CD4-positive, alpha-beta T cell treated with Interferon alpha-2 for 1 hour (primary cell): ENCODE data around the gene SFTPA2.
"Not testable (repeated sequence)": the region's sequence is repeated elsewhere in the genome, so short reads cannot be mapped to it uniquely, and the experiment has no call there.

Experiments used
- DNase-seq, 2 donors: peaks; one replicate each; pipeline ENCODE4 v3.0.0-alpha.2; 2020 to 2022

Gene SFTPA2

DNA sequence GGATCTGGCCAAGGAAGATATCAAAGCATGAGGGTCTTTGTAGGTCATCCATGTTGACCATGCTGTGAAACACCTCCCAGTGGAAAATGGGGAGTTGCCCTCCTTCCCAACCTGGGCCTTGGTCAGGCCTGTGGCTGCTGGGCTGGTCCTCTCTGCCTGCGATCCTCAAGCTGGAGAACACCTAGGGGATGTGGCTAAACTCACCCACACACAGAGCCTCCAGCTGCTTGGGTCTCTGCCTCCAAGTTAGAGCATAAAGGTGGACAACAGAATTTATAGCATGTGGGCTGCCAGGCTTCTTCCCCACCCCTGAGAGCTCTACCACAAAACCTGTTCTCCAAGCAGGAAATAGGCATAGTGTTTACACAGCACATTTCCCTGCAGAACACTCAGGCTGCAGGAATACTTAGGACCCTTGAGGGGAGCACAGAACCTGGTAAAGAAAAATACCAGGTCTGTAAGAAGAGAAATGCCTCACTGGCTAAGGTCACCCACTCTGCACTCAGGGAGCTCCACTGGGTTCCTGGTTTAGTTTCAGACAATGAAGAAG lies at the start of gene SFTPA2:
SFTPA2 (minus strand) TSS at position 248 of the 550 bp plus-strand sequence. CDS start 924 bp downstream, outside the sequence.
- no peak for DNase-seq

DNA sequence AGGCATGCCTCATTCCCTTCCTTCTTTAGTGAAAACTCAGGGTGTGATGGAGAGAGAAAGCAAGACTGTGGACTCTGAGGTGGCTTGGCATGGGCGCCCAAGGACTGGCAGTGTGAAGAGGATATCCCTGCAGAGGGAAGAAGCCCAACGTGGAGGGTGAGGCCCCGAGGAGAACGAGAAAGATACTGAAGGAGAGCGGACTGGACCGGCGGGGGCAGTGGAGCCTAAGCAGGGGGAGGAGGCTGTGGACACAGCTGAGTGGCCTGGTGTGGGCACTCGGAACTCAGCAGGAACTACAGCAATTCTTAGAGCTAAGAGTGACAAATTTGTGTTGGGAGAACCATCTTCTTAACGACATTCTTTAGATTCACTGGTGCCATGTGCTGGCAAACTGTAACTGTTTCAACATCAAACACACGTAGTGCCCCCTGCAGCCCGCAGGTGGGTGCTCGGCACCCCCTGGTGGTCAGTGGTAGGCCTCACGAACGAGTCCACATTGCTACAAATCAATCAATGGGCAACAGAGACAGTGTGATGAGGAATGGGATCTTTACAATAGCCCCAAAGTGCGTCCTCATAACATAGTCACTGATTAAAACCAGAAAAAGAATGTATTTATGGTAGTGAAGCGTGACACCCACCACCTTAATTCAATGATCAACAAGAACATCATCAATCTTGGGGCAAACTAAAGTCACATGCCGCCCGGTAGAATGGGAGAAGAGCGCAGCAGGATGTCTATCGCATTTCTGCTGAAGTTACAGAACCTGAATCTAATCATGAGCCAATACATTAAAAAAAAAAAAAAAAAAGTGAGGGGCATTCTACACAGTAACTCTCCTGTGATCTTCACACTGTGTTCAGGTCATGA lies 48.5 kb upstream of the SFTPA2 start:
- DNase-seq = peak in 1 of 2 donors; percentile 34

- no peak for DNase-seq
Measured at GRCh38 chr10:79605308-79605707, 45.1 kb upstream of the SFTPA2 start.

- no peak for DNase-seq
Measured at GRCh38 chr10:79604294-79604693, 44.1 kb upstream of the SFTPA2 start.

DNA sequence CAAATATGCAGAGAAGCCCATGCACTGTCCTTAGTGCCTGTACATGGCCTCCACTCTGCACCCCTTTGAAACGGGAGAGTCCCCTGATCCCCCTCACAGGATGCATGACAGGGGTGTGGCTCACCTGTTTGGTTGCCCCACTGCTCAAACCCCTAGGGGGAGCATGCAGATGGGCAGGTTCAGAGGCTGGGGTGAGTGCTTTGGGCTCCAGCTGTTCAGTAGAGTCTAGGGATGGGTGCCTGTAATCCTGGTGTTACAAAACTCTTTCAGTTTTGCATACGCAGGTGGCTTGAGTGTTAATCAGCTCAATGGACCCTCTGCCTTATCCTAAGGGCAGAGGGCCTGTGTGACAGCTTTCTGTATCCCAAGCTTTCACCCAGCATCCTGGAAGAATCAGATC lies 42.7 kb upstream of the SFTPA2 start:
- no peak for DNase-seq

DNA sequence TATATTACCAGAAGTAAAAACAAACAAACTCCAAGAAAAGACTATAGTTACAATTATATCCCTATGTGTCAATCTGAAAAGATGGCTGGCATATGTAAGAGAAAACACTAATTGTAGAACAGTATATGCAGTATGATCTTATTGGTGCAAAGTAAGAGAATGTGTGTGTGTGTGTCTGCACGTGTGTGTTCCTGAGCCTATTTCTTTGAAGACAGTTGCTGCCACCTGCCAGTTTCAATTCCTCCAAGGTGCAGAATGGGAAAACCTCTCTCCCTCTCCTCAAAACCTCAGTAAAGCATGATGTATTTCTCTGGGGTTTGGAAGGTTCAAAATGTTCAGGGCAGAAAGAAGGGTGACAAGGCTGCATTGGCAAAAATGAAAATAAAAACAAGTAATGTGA lies 41.7 kb upstream of the SFTPA2 start:
- DNase-seq = no peak

- DNase-seq = not testable (repeated sequence)
Measured at GRCh38 chr10:79599644-79600043, 39.4 kb upstream of the SFTPA2 start.

DNA sequence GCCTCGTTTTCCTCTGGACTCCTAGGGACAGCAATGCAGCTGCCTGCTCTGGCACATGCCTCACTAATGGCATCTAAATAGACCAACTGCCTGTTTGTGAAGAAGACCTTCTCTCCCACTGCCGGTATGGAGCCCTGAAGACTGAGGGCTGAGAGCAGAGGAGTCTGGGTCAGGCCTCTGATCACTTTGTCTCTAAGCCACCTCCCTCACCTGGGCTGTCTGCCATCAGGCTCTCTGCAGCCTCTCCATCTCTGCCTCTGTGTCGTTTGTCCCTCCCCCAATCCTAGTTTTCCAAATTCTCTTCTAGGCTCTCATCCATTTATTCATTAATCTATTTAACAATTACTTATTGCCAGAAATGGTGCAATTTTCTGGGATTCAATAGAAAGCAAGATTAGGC lies 35.3 kb upstream of the SFTPA2 start:
- DNase-seq = no peak

DNA sequence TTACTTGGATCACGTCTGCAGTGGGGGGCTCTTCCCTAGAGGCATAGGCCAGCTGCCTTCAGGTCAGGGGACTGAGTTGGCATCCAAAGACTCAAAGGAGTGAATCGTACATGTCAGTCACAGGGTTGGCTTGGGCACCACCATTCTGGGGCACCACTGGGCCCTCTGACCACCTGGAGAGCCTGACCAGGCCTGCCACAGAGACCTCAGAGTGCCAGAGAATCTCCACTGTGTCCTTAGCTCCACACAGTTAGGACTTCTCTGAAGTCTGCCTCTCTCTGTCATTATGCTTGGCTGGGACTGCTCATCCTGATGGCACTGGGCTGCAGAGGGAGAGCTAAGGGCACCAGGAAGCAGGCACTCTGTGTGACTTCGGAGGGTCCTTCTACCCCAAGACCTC lies 34.4 kb upstream of the SFTPA2 start:
- not testable (repeated sequence) for DNase-seq

- no peak for DNase-seq
Measured at GRCh38 chr10:79593377-79593776, 33.2 kb upstream of the SFTPA2 start.

GRCh38 chr10:79588800-79589199 lies 28.6 kb upstream of the SFTPA2 start:
- no peak for DNase-seq

GRCh38 chr10:79586933-79587332 lies 26.7 kb upstream of the SFTPA2 start:
- DNase-seq = no peak

GRCh38 chr10:79585870-79586527 lies 25.8 kb upstream of the SFTPA2 start:
- DNase-seq = no peak

GRCh38 chr10:79583488-79584024 lies 23.3 kb upstream of the SFTPA2 start:
- DNase-seq = no peak

DNA sequence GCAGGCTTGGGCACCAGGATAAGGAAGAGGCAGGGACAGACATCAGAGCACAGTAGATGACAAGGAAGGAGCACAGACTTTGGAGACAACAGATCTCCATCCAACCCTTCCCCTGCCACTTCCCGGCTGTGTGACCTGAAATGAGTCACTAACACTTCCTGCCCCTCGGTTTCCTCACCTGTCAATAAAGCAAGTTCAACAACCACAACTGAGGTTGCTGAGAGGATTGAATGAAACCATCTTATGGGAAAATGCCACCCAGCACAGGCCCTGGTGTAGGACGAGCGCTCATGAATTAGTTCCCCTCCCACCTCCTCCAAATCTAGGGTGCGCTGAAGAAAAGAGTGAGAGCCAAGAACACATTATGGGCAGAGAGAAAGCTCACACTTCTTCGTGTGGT lies 22.7 kb upstream of the SFTPA2 start:
- DNase-seq = not testable (repeated sequence)

GRCh38 chr10:79582096-79582495 lies 21.9 kb upstream of the SFTPA2 start:
- no peak for DNase-seq

GRCh38 chr10:79581044-79581443 lies 20.8 kb upstream of the SFTPA2 start:
- no peak for DNase-seq

GRCh38 chr10:79579361-79579760 lies 19.2 kb upstream of the SFTPA2 start:
- no peak for DNase-seq

- DNase-seq = not testable (repeated sequence)
Measured at GRCh38 chr10:79570624-79571023, 10.4 kb upstream of the SFTPA2 start.

DNA sequence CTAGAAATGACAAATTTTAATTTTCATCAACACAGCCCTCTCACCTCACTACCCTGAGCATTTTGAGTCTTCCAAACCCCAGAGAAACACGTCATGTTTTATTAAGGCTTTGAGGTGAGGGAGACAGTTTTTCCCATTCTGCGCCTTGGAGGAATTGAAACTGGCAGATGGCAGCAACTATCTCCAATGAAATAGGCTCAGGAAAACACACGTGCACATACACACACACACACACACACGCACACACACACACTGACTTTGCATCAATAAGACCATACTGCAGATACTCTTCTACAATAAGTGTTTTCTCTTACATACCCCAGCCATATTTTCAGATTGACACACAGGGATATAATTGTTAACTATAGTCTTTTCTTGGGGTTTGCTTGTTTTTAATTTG lies 3.2 kb upstream of the SFTPA2 start:
- DNase-seq = no peak

GRCh38 chr10:79562135-79562756 lies 2.0 kb upstream of the SFTPA2 start:
- peak; percentile 34 to 60 for DNase-seq

DNA sequence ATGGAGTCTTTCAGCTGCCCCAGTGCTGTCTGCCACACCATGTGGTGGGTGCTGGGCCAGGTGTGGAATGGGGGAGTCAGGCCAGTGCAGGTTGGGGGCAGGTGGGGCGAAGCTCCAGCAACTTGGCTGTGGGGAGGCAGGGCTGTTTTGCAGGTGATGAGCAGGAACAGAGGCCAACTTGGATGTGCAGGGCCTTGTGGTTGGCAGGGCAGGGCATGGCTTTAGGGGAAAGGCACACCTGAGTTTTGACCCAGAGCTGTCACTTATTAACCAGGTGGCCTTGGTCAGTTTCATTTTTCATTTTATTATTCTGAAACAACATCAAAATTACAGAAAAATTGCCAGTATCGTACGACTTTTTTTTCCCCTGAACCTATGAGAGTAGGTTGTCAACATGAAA lies 1.1 kb upstream of the SFTPA2 start:
- no peak for DNase-seq

- no peak for DNase-seq
Measured at GRCh38 chr10:79559726-79560125, 481 bp downstream of the SFTPA2 start.
